22Rv1 (cell line): Measurements from ENCODE around the gene CTNNA1.

Source experiments
- H3K27ac ChIP-seq: fragments of 450-650 bp; 2 replicates; pipeline ENCODE4 v1.5.1; 2017
- CTCF ChIP-seq: fragments of 450-650 bp; IDR thresholded peaks from 2 replicates; pipeline ENCODE4 v1.5.1; 2017; ENCODE audit warnings: mild to moderate bottlenecking
- ZFX ChIP-seq: fragments of 450-650 bp; IDR thresholded peaks from 2 replicates; pipeline ENCODE4 v1.6.1; 2017; ENCODE audit warnings: antibody characterized with exemption, borderline replicate concordance

The CTNNA1 gene

GRCh38 chr5:138719811-138720210, 33.4 kb upstream of the CTNNA1 start:
- TF ChIP-seq CTCF, result no peak
- TF ChIP-seq ZFX, result no peak
- H3K27ac ChIP-seq, result no peak overlapping the region

GRCh38 chr5:138720840-138721239, 32.4 kb upstream of the CTNNA1 start:
- no peak overlapping the region for H3K27ac ChIP-seq
- no peak for TF ChIP-seq CTCF

- TF ChIP-seq ZFX (no peak), CTCF (no peak)
- no peak overlapping the region for H3K27ac ChIP-seq
These were observed 31.2 kb upstream of the CTNNA1 start for GRCh38 chr5:138721979-138722378.

- TF ChIP-seq ZFX (no peak), CTCF (no peak)
- H3K27ac ChIP-seq, result no peak overlapping the region
These were observed 30.6 kb upstream of the CTNNA1 start for GRCh38 chr5:138722544-138723177.

GRCh38 chr5:138724470-138725146, 28.6 kb upstream of the CTNNA1 start:
- TF ChIP-seq CTCF (no peak), ZFX (no peak)
- H3K27ac ChIP-seq, result peak overlapping the region; percentile 99

GRCh38 chr5:138725153-138725817, 27.9 kb upstream of the CTNNA1 start:
- TF ChIP-seq CTCF, result peak; percentile 88
- no peak for TF ChIP-seq ZFX
- H3K27ac ChIP-seq, result peak overlapping the region; percentile 99

GRCh38 chr5:138725818-138726416, 27.3 kb upstream of the CTNNA1 start:
- TF ChIP-seq CTCF (no peak), ZFX (no peak)
- H3K27ac ChIP-seq, result peak overlapping the region; percentile 99
